Right atrium auricular region (tissue), 2 donors: Measurements from ENCODE around the gene RAB12. TPM values are rescaled to one million over a fixed set of nuclear protein-coding genes. Genes with fewer than 3 reads are reported as not detected.

Experiments
- DNase-seq: peaks from one replicate; pipeline ENCODE4 v3.0.0-alpha.2; 2019; ENCODE audit warnings: low spot score
- H3K27ac ChIP-seq, 2 donors: fragments of 200-600 bp; sonication (generic); 1 replicate in 1 of 2; 2 replicates in 1 of 2; pipeline ENCODE4 v1.5.1; 2016 to 2019
- H3K27me3 ChIP-seq, 2 donors: fragments of 200-600 bp; sonication (generic); one replicate each; pipeline versions ENCODE4 v1.5.1 to v1.6.0; 2017 to 2019
- H3K36me3 ChIP-seq: fragments of 200-600 bp; sonication (generic); one replicate; pipeline ENCODE4 v1.5.1; 2016
- H3K4me1 ChIP-seq, 2 donors: fragments of 200-600 bp; sonication (generic); one replicate each; pipeline versions ENCODE4 v1.5.1 to v1.6.0; 2017 to 2019
- H3K4me3 ChIP-seq, 2 donors: fragments of 200-600 bp; sonication (generic); 1 replicate in 1 of 2; 2 replicates in 1 of 2; pipeline ENCODE4 v1.5.1; 2017 to 2019; ENCODE audit warnings: mild to moderate bottlenecking in 1 of 2, moderate library complexity in 1 of 2
- H3K9me3 ChIP-seq, 2 donors: fragments of 200-600 bp; sonication (generic); one replicate each; pipeline ENCODE4 v1.5.1; 2019
- CTCF ChIP-seq, 2 donors: fragments of 200-600 bp; sonication (generic); IDR thresholded peaks; one replicate each; pipeline ENCODE4 v1.5.1; 2019; ENCODE audit warnings: antibody characterized with exemption in 2 of 2
- total RNA-seq, 2 donors: library from RNA; depleted of rRNA; stranded (reverse); fragments of >200 nt; gene quantifications; one replicate each; pipeline ENCODE4 v1.1.0, GENCODE V29; 2016

The RAB12 gene
- total RNA-seq: 10 to 100 TPM; 67.1 to 97.6 TPM

GRCh38 chr18:8608795-8609658 lies at the start of gene RAB12:
TSS of gene RAB12 (plus strand) at chr18:8609437. CDS start at chr18:8609440, 3 bp downstream.
- Histone ChIP-seq H3K4me1 (peaks cover 0 to 42% of the 10 kb centered on the region in 2 donors), H3K36me3 (no peaks in the 10 kb centered on the region)
- peak; percentile 64 to 91 for TF ChIP-seq CTCF (IDR thresholded peaks at IDR 0.05)

GRCh38 chr18:8559612-8560186 lies 49.5 kb upstream of the RAB12 start:
- Histone ChIP-seq H3K9me3 (no peaks in the 10 kb centered on the region), H3K27ac (peak overlapping the region; percentile 38 to 65), H3K4me3 (no peak overlapping the region), H3K27me3 (no peaks in the 10 kb centered on the region), H3K4me1 (peaks cover 0 to 13% of the 10 kb centered on the region in 2 donors), H3K36me3 (no peaks in the 10 kb centered on the region)
- TF ChIP-seq CTCF (IDR thresholded peaks at IDR 0.05): no peak
- DNase-seq: no peak

More at GRCh38 chr18:8608795-8609658, at the start of gene RAB12:
- Histone ChIP-seq H3K27ac (peak within 1 kb of the TSS; percentile 79 to 85), H3K4me3 (peak within 1 kb of the TSS; percentile 75 to 87), H3K27me3 (no peaks in the 10 kb centered on the region), H3K9me3 (no peaks in the 10 kb centered on the region)
- peak; percentile 70 for DNase-seq

GRCh38 chr18:8561123-8561910 lies 47.9 kb upstream of the RAB12 start:
- Histone ChIP-seq H3K27me3 (no peaks in the 10 kb centered on the region), H3K4me1 (peaks cover 0 to 13% of the 10 kb centered on the region in 2 donors), H3K27ac (peak overlapping the region; percentile 70 to 85), H3K36me3 (no peaks in the 10 kb centered on the region), H3K9me3 (no peaks in the 10 kb centered on the region), H3K4me3 (no peak overlapping the region)
- no peak for DNase-seq
- no peak for TF ChIP-seq CTCF (IDR thresholded peaks at IDR 0.05)

GRCh38 chr18:8562070-8562469 lies 47.2 kb upstream of the RAB12 start:
- Histone ChIP-seq H3K27me3 (no peaks in the 10 kb centered on the region), H3K4me1 (peaks cover 0 to 13% of the 10 kb centered on the region in 2 donors), H3K4me3 (no peak overlapping the region), H3K36me3 (no peaks in the 10 kb centered on the region), H3K9me3 (no peaks in the 10 kb centered on the region), H3K27ac (peak overlapping the region; percentile 70 to 85)
- no peak for DNase-seq
- TF ChIP-seq CTCF (IDR thresholded peaks at IDR 0.05): no peak

- Histone ChIP-seq H3K4me1 (peaks cover 0 to 13% of the 10 kb centered on the region in 2 donors), H3K27me3 (no peaks in the 10 kb centered on the region), H3K9me3 (no peaks in the 10 kb centered on the region), H3K27ac (peak overlapping the region; percentile 48 to 85), H3K4me3 (no peak overlapping the region), H3K36me3 (no peaks in the 10 kb centered on the region)
- no peak for TF ChIP-seq CTCF (IDR thresholded peaks at IDR 0.05)
- DNase-seq: no peak
Observed at GRCh38 chr18:8562919-8563318, 46.3 kb upstream of the RAB12 start.
